HepG2 (cell line): ENCODE measurements around the gene ATP11A. TPM values are rescaled to one million over a fixed set of nuclear protein-coding genes. Genes with fewer than 3 reads are reported as not detected.

ENCODE experiments used
- ATAC-seq: fragments of 200-7000 bp; cut with Tn5 transposase; 3 replicates; pipeline ENCODE4 v1.9.1; 2020; ENCODE audit warnings: mild to moderate bottlenecking, moderate library complexity
- BruUV-seq: library from RNA; stranded (reverse); fragments of 400-500 nt; replicated peaks from 2 replicates; lab custom pipeline; 2021; lab: Mats Ljungman, UMichigan
- CTCF ChIA-PET: fragments of 300-600 bp; formaldehyde crosslinking; extraction: SDS; loops from one replicate; lab custom pipeline; 2021; ENCODE audit warnings: low total read pairs, inconsistent platforms, low intra/inter-chr PET ratio; lab: Yijun Ruan, JAX
- POLR2A ChIA-PET: fragments of 350-600 bp; sonication (Branson Sonifier 250); formaldehyde crosslinking; loops from one replicate; lab custom pipeline; 2020; ENCODE audit warnings: antibody characterized with exemption, inconsistent platforms; lab: Yijun Ruan, JAX
- DNase-seq: peaks from one replicate; pipeline ENCODE4 v3.0.0-alpha.2; 2015; ENCODE audit warnings: low spot score
- FAIRE-seq: peaks from 3 replicates; lab custom pipeline; 2011; peaks lifted over from hg19 to GRCh38; lab: Jason Lieb, UNC
- H2AFZ ChIP-seq: one replicate; pipeline ENCODE4 v1.6.1; 2011; ENCODE audit warnings: low read length, inconsistent platforms
- H3K27ac ChIP-seq: fragments of 300-600 bp; 3 replicates; pipeline ENCODE4 v1.8.0; 2011; ENCODE audit warnings: mixed run types, mild to moderate bottlenecking, mixed read lengths, low read length, inconsistent platforms; ENCODE audit not compliant: insufficient read depth; ENCODE audit errors: extremely low read length
- H3K27me3 ChIP-seq, 2 experiments: fragments of 200-600 bp in 1 of 2; 2 replicates in 1 of 2; 3 replicates in 1 of 2; pipeline versions ENCODE4 v1.6.0 to v1.8.0; 2011; ENCODE audit warnings: low read length in 2 of 2, mild to moderate bottlenecking in 2 of 2, moderate library complexity in 2 of 2, inconsistent platforms in 1 of 2; ENCODE audit not compliant: insufficient read depth in 2 of 2, control insufficient read depth in 1 of 2
- H3K36me3 ChIP-seq, 2 experiments: fragments of 200-600 bp in 1 of 2; replicated peaks in 1 of 2; 2 replicates in 1 of 2; 3 replicates in 1 of 2; pipeline versions ENCODE4 v1.5.1 to v1.8.0; 2011; ENCODE audit warnings: low read length in 2 of 2, inconsistent platforms in 1 of 2; ENCODE audit not compliant: insufficient read depth in 2 of 2, control insufficient read depth in 1 of 2
- H3K4me1 ChIP-seq: 2 replicates; pipeline ENCODE4 v1.5.1; 2012; ENCODE audit warnings: low read length, inconsistent platforms; ENCODE audit not compliant: insufficient read depth
- H3K4me2 ChIP-seq: 2 replicates; pipeline ENCODE4 v1.6.0; 2011; ENCODE audit warnings: low read depth, low read length, inconsistent platforms
- H3K4me3 ChIP-seq, 3 experiments: fragments of 200-600 bp in 1 of 3; sonication (generic), shearing (Covaris generic) in 1 of 3; replicated peaks in 1 of 3; 2 replicates each; pipeline ENCODE4 v1.5.1; 2011 to 2016; ENCODE audit warnings: low read length in 3 of 3, inconsistent platforms in 2 of 3, low read depth in 2 of 3, mild to moderate bottlenecking in 2 of 3, control low read depth in 1 of 3, mixed read lengths in 1 of 3; ENCODE audit not compliant: insufficient read depth in 1 of 3
- H3K79me2 ChIP-seq: one replicate; pipeline ENCODE4 v1.6.1; 2011; ENCODE audit warnings: low read length, inconsistent platforms; ENCODE audit not compliant: insufficient read depth
- H3K9ac ChIP-seq: 2 replicates; pipeline ENCODE4 v1.6.0; 2011; ENCODE audit warnings: mild to moderate bottlenecking, low read depth, low read length, inconsistent platforms; ENCODE audit not compliant: insufficient read depth
- H3K9me3 ChIP-seq: 2 replicates; pipeline ENCODE4 v1.5.1; 2012; ENCODE audit warnings: mild to moderate bottlenecking, low read length
- H4K20me1 ChIP-seq: 2 replicates; pipeline ENCODE4 v1.6.0; 2011; ENCODE audit warnings: inconsistent platforms, mild to moderate bottlenecking, low read length, moderate library complexity; ENCODE audit not compliant: insufficient read depth
- ASH2L ChIP-seq: fragments of 300-600, 200-600 bp; sonication (generic); IDR thresholded peaks from 2 replicates; pipeline ENCODE4 v1.7.0; 2017; ENCODE audit warnings: low read depth, mild to moderate bottlenecking, moderate library complexity, mixed read lengths, low read length; ENCODE audit not compliant: insufficient read length
- GTF2F1 ChIP-seq: fragments of 150-350 bp; IDR thresholded peaks from 2 replicates; pipeline ENCODE4 v1.6.1; 2014; ENCODE audit warnings: low read length
- HNRNPK ChIP-seq: fragments of 200-400 bp; formaldehyde crosslinking; IDR thresholded peaks from 2 replicates; pipeline ENCODE4 v1.6.1; 2018; ENCODE audit warnings: low read length, low read depth, moderate library complexity, mild to moderate bottlenecking; ENCODE audit not compliant: poor library complexity, severe bottlenecking
- KLF13 ChIP-seq: sonication (generic); formaldehyde crosslinking; IDR thresholded peaks from 2 replicates; pipeline ENCODE4 v1.4.0; 2020; ENCODE audit warnings: mild to moderate bottlenecking, missing genetic modification reagents
- MEIS2 ChIP-seq: sonication (generic); formaldehyde crosslinking; IDR thresholded peaks from 2 replicates; pipeline ENCODE4 v1.9.0; 2021; ENCODE audit warnings: mild to moderate bottlenecking, missing genetic modification reagents
- SNAI1 ChIP-seq: sonication (generic); formaldehyde crosslinking; IDR thresholded peaks from 2 replicates; pipeline ENCODE4 v1.5.0; 2020; ENCODE audit warnings: mild to moderate bottlenecking, missing genetic modification reagents, borderline replicate concordance
- ZNF121 ChIP-seq: sonication (generic); formaldehyde crosslinking; IDR thresholded peaks from 2 replicates; pipeline ENCODE4 v1.5.0; 2020; ENCODE audit warnings: mild to moderate bottlenecking, missing genetic modification reagents
- ZNF124 ChIP-seq: sonication (generic); formaldehyde crosslinking; IDR thresholded peaks from 2 replicates; pipeline ENCODE4 v1.4.0; 2020; ENCODE audit warnings: missing genetic modification reagents
- ZNF33A ChIP-seq: sonication (generic); formaldehyde crosslinking; IDR thresholded peaks from 2 replicates; pipeline ENCODE4 v1.5.1; 2020; ENCODE audit warnings: missing genetic modification reagents, mild to moderate bottlenecking, moderate library complexity, borderline replicate concordance
- ZNF724P ChIP-seq: sonication (generic); formaldehyde crosslinking; IDR thresholded peaks from 2 replicates; pipeline ENCODE4 v1.8.0; 2022; ENCODE audit warnings: missing genetic modification reagents, borderline replicate concordance
- ZNF761 ChIP-seq: sonication (generic); formaldehyde crosslinking; conservative IDR thresholded peaks from 2 replicates; pipeline ENCODE4 v1.4.0; 2020; ENCODE audit warnings: mild to moderate bottlenecking, missing genetic modification reagents
- WGBS: methylation state at CpG from one replicate; pipeline ENCODE4 v1.1.6; 2017; ENCODE audit warnings: low lambda C conversion rate; 5-methylcytosine and 5-hydroxymethylcytosine counted together
- in situ Hi-C: cut with HindIII; loops from 2 replicates; pipeline ENCODE4 v1.10.0; 2017; ENCODE audit warnings: low pct_unique_long_range_greater_than_20kb; ENCODE audit not compliant: extremely low pct_ligation_motif_present
- intact Hi-C: fragments of 100-400 bp; cut with micrococcal nuclease; formaldehyde crosslinking; loops from one replicate; pipeline ENCODE4 v1.10.0; 2022; ENCODE audit not compliant: unreplicated experiment
- polyA plus RNA-seq, 8 experiments: library from polyadenylated mRNA; depleted of rRNA in 3 of 8; stranded (reverse) in 7 of 8; unstranded in 1 of 8; fragments of >200 nt; fragmentation: Illumina TruSeq in 4 of 8; extraction: Trizol in 4 of 8; gene quantifications; 2 replicates each; pipeline versions ENCODE4 v1.2.1 to v1.2.3, GENCODE V29; 2011 to 2016; ENCODE audit warnings: low read depth in 4 of 8, missing spikeins in 1 of 8, mixed read lengths in 1 of 8; ENCODE audit not compliant: insufficient read depth in 1 of 8
- total RNA-seq, 5 experiments: library from RNA; depleted of rRNA; stranded (reverse); fragments of >200 nt; fragmentation: Illumina TruSeq; extraction: Trizol; gene quantifications; 2 replicates each; pipeline ENCODE4 v1.2.3, GENCODE V29; 2016; ENCODE audit warnings: low read depth in 1 of 5
- TF ChIP-seq, protein P1 (sequence below): sonication (generic); formaldehyde crosslinking; IDR thresholded peaks from 2 replicates; pipeline ENCODE4 v1.9.0; 2021; ENCODE audit warnings: missing genetic modification reagents, mild to moderate bottlenecking, borderline replicate concordance
- TF ChIP-seq, protein P2 (sequence below): sonication (generic); formaldehyde crosslinking; IDR thresholded peaks from 2 replicates; pipeline ENCODE4 v1.4.0; 2020; ENCODE audit warnings: mild to moderate bottlenecking, missing genetic modification reagents
- TF ChIP-seq, protein P3 (sequence below): sonication (generic); formaldehyde crosslinking; conservative IDR thresholded peaks from 2 replicates; pipeline ENCODE4 v1.4.0; 2020; ENCODE audit warnings: missing genetic modification reagents
- TF ChIP-seq, protein P4 (sequence below): sonication (generic); formaldehyde crosslinking; IDR thresholded peaks from 2 replicates; pipeline ENCODE4 v1.4.0; 2020; ENCODE audit warnings: mild to moderate bottlenecking, missing genetic modification reagents
- TF ChIP-seq, protein P5 (sequence below): sonication (generic); formaldehyde crosslinking; IDR thresholded peaks from 2 replicates; pipeline ENCODE4 v1.9.0; 2021; ENCODE audit warnings: missing genetic modification reagents, borderline replicate concordance

The ATP11A gene
- total and polyA plus RNA-seq, 2 of the 13 experiments (the other 11 are each of a cell fraction or from before 2014, with no cell fraction given), result 18.4 to 20.1 TPM

DNA sequence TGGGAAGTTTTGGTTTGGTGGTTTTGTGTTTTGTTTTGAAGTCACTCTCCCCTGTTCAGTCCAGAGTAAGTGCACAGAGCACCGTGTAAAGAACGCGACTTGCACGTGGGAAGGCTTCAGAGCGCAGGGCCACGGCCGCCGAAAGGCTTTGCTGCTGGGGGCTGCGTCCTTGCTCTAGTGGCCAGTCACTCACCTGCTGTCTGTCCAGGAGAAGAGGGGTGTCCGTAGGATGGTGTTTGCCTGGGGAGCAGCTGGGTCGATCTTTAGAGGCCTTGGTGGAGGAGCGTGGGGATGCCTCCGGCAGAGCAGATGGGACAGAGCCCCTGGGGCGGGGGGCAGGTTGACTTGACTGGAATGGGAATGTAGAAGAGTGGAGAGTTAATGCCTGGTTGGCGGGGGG is 162.6 kb downstream of the ATP11A start:
- intact Hi-C loops (no loop called here), in situ Hi-C loops (no loop called here)
- FAIRE-seq (no peak), ATAC-seq (no peak), DNase-seq (no peak)
- no peak overlapping the region for H3K4me2 ChIP-seq
- TF ChIP-seq, protein P1, sequence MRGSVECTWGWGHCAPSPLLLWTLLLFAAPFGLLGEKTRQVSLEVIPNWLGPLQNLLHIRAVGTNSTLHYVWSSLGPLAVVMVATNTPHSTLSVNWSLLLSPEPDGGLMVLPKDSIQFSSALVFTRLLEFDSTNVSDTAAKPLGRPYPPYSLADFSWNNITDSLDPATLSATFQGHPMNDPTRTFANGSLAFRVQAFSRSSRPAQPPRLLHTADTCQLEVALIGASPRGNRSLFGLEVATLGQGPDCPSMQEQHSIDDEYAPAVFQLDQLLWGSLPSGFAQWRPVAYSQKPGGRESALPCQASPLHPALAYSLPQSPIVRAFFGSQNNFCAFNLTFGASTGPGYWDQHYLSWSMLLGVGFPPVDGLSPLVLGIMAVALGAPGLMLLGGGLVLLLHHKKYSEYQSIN (CRISPR knock-in tag), result no peak
- no peak for TF ChIP-seq ZNF124 (CRISPR knock-in tag)
- TF ChIP-seq GTF2F1, result no peak
- TF ChIP-seq ZNF761 (CRISPR knock-in tag), result no peak
- no peak for TF ChIP-seq ZNF724P
- TF ChIP-seq, protein P2, sequence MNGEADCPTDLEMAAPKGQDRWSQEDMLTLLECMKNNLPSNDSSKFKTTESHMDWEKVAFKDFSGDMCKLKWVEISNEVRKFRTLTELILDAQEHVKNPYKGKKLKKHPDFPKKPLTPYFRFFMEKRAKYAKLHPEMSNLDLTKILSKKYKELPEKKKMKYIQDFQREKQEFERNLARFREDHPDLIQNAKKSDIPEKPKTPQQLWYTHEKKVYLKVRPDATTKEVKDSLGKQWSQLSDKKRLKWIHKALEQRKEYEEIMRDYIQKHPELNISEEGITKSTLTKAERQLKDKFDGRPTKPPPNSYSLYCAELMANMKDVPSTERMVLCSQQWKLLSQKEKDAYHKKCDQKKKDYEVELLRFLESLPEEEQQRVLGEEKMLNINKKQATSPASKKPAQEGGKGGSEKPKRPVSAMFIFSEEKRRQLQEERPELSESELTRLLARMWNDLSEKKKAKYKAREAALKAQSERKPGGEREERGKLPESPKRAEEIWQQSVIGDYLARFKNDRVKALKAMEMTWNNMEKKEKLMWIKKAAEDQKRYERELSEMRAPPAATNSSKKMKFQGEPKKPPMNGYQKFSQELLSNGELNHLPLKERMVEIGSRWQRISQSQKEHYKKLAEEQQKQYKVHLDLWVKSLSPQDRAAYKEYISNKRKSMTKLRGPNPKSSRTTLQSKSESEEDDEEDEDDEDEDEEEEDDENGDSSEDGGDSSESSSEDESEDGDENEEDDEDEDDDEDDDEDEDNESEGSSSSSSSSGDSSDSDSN (CRISPR knock-in tag), result no peak
- no peak for TF ChIP-seq ASH2L
- TF ChIP-seq, protein P3, sequence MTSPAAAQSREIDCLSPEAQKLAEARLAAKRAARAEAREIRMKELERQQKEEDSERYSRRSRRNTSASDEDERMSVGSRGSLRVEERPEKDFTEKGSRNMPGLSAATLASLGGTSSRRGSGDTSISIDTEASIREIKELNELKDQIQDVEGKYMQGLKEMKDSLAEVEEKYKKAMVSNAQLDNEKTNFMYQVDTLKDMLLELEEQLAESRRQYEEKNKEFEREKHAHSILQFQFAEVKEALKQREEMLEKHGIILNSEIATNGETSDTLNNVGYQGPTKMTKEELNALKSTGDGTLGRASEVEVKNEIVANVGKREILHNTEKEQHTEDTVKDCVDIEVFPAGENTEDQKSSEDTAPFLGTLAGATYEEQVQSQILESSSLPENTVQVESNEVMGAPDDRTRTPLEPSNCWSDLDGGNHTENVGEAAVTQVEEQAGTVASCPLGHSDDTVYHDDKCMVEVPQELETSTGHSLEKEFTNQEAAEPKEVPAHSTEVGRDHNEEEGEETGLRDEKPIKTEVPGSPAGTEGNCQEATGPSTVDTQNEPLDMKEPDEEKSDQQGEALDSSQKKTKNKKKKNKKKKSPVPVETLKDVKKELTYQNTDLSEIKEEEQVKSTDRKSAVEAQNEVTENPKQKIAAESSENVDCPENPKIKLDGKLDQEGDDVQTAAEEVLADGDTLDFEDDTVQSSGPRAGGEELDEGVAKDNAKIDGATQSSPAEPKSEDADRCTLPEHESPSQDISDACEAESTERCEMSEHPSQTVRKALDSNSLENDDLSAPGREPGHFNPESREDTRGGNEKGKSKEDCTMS (CRISPR knock-in tag), result no peak
- TF ChIP-seq, protein P4, sequence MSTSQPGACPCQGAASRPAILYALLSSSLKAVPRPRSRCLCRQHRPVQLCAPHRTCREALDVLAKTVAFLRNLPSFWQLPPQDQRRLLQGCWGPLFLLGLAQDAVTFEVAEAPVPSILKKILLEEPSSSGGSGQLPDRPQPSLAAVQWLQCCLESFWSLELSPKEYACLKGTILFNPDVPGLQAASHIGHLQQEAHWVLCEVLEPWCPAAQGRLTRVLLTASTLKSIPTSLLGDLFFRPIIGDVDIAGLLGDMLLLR (CRISPR knock-in tag), result no peak
- TF ChIP-seq MEIS2 (CRISPR knock-in tag), result no peak
- no peak for TF ChIP-seq HNRNPK
- TF ChIP-seq ZNF33A, result no peak
- TF ChIP-seq ZNF121 (CRISPR knock-in tag), result no peak
- TF ChIP-seq SNAI1 (CRISPR knock-in tag), result no peak
- TF ChIP-seq, protein P5, sequence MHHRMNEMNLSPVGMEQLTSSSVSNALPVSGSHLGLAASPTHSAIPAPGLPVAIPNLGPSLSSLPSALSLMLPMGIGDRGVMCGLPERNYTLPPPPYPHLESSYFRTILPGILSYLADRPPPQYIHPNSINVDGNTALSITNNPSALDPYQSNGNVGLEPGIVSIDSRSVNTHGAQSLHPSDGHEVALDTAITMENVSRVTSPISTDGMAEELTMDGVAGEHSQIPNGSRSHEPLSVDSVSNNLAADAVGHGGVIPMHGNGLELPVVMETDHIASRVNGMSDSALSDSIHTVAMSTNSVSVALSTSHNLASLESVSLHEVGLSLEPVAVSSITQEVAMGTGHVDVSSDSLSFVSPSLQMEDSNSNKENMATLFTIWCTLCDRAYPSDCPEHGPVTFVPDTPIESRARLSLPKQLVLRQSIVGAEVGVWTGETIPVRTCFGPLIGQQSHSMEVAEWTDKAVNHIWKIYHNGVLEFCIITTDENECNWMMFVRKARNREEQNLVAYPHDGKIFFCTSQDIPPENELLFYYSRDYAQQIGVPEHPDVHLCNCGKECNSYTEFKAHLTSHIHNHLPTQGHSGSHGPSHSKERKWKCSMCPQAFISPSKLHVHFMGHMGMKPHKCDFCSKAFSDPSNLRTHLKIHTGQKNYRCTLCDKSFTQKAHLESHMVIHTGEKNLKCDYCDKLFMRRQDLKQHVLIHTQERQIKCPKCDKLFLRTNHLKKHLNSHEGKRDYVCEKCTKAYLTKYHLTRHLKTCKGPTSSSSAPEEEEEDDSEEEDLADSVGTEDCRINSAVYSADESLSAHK (CRISPR knock-in tag), result no peak
- no peak for TF ChIP-seq KLF13
- peaks cover 33 to 91% of the 10 kb centered on the region in 2 experiments for H3K36me3 ChIP-seq
- H4K20me1 ChIP-seq, result no peaks in the 10 kb centered on the region
- BruUV-seq, result no TSS peak
- no peaks in the 10 kb centered on the region; the same call in 1 of the 2 replicates for H3K9me3 ChIP-seq
- H3K9ac ChIP-seq, result no peak overlapping the region
- H2AFZ ChIP-seq, result no peak overlapping the region
- CTCF ChIA-PET, result no interaction called here
- no peaks in the 10 kb centered on the region for H3K4me1 ChIP-seq
- H3K4me3 ChIP-seq, result no peak overlapping the region
- no peak overlapping the region for H3K27ac ChIP-seq
- H3K27me3 ChIP-seq, result no peaks in the 10 kb centered on the region
- POLR2A ChIA-PET, result no interaction called here
- WGBS, result over 99% methylated on average over 15 of the region's 15 CpGs
- no peaks in the 10 kb centered on the region for H3K79me2 ChIP-seq
